ENCODE results near the gene STAT1.

STAT1 gene

GRCh38 chr2:190932514-190932913 lies 81.5 kb downstream of the STAT1 start:
- Histone ChIP-seq H3K9ac (ENCODE audit: low read length) (no peak overlapping the region), H3K4me3 (ENCODE audit: low read length) (no peak overlapping the region), H3K4me1 (ENCODE audit: control insufficient read depth, insufficient read depth, low read length) (no peaks in the 10 kb centered on the region), H3K36me3 (ENCODE audit: control insufficient read depth, insufficient read depth, low read length) (peaks cover 5% of the 10 kb centered on the region), H3K27ac (ENCODE audit: low read depth, low read length) (no peak overlapping the region), H3K27me3 (ENCODE audit: control insufficient read depth, insufficient read depth, low read length) (no peaks in the 10 kb centered on the region)

GRCh38 chr2:190930411-190930810 lies 83.6 kb downstream of the STAT1 start:
- Histone ChIP-seq H3K27me3 (ENCODE audit: control insufficient read depth, insufficient read depth, low read length) (no peaks in the 10 kb centered on the region), H3K4me1 (ENCODE audit: control insufficient read depth, insufficient read depth, low read length) (no peaks in the 10 kb centered on the region), H3K4me3 (ENCODE audit: low read length) (no peak overlapping the region), H3K9ac (ENCODE audit: low read length) (no peak overlapping the region), H3K27ac (ENCODE audit: low read depth, low read length) (no peak overlapping the region), H3K36me3 (ENCODE audit: control insufficient read depth, insufficient read depth, low read length) (peaks cover 5% of the 10 kb centered on the region)

DNA sequence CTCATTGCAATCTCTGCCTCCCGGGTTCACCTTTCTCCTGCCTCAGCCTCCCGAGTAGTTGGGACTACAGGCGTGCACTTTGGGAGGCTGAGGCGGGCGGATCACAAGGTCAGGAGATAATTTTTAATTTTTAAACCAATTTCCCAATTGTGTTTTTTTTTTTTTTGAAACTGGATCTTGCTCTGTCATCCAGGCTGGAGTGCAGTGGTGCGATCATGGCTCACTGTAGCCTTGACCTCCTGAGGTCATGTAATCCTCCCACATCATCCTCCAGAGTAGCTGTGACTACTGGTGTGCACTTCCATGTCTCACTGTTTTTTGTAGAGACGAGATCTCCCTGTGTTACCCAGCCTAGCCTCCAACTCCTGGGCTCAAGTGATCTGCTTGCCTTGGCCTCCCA lies 84.1 kb downstream of the STAT1 start:
- H3K4me3 ChIP-seq (ENCODE audit: low read length) = no peak overlapping the region
- H3K9ac ChIP-seq (ENCODE audit: low read length) = no peak overlapping the region
- no peak overlapping the region for H3K27ac ChIP-seq (ENCODE audit: low read depth, low read length)
- H3K36me3 ChIP-seq (ENCODE audit: control insufficient read depth, insufficient read depth, low read length) = peaks cover 5% of the 10 kb centered on the region
- no peaks in the 10 kb centered on the region for H3K4me1 ChIP-seq (ENCODE audit: control insufficient read depth, insufficient read depth, low read length)
- no peaks in the 10 kb centered on the region for H3K27me3 ChIP-seq (ENCODE audit: control insufficient read depth, insufficient read depth, low read length)

GRCh38 chr2:190927301-190927700 lies 86.7 kb downstream of the STAT1 start:
- Histone ChIP-seq H3K36me3 (ENCODE audit: control insufficient read depth, insufficient read depth, low read length) (peaks cover 8% of the 10 kb centered on the region), H3K27ac (ENCODE audit: low read depth, low read length) (no peak overlapping the region)

GRCh38 chr2:190922376-190922775 lies 91.6 kb downstream of the STAT1 start:
- Histone ChIP-seq H3K4me1 (ENCODE audit: control insufficient read depth, insufficient read depth, low read length) (no peaks in the 10 kb centered on the region), H3K27me3 (ENCODE audit: control insufficient read depth, insufficient read depth, low read length) (no peaks in the 10 kb centered on the region), H3K9ac (ENCODE audit: low read length) (no peak overlapping the region), H3K27ac (ENCODE audit: low read depth, low read length) (no peak overlapping the region), H3K36me3 (ENCODE audit: control insufficient read depth, insufficient read depth, low read length) (peaks cover 3% of the 10 kb centered on the region), H3K4me3 (ENCODE audit: low read length) (no peak overlapping the region)

More at GRCh38 chr2:190927301-190927700, 86.7 kb downstream of the STAT1 start:
- Histone ChIP-seq H3K27me3 (ENCODE audit: control insufficient read depth, insufficient read depth, low read length) (no peaks in the 10 kb centered on the region), H3K9ac (ENCODE audit: low read length) (no peak overlapping the region), H3K4me1 (ENCODE audit: control insufficient read depth, insufficient read depth, low read length) (no peaks in the 10 kb centered on the region), H3K4me3 (ENCODE audit: low read length) (no peak overlapping the region)

GRCh38 chr2:190920085-190920484 lies 93.9 kb downstream of the STAT1 start:
- H3K4me3 ChIP-seq (ENCODE audit: low read length) = no peak overlapping the region

More at GRCh38 chr2:190920085-190920484, 93.9 kb downstream of the STAT1 start:
- H3K27ac ChIP-seq (ENCODE audit: low read depth, low read length) = no peak overlapping the region
- H3K27me3 ChIP-seq (ENCODE audit: control insufficient read depth, insufficient read depth, low read length) = no peaks in the 10 kb centered on the region
- peaks cover 4% of the 10 kb centered on the region for H3K36me3 ChIP-seq (ENCODE audit: control insufficient read depth, insufficient read depth, low read length)
- no peak overlapping the region for H3K9ac ChIP-seq (ENCODE audit: low read length)
- H3K4me1 ChIP-seq (ENCODE audit: control insufficient read depth, insufficient read depth, low read length) = no peaks in the 10 kb centered on the region

Measured in rectal smooth muscle tissue (tissue), 1 donor.